Heart right ventricle (tissue), 16 donors: Measurements from ENCODE around the gene MBL2. TPM values are rescaled to one million over a fixed set of nuclear protein-coding genes. Genes with fewer than 3 reads are reported as not detected.

ENCODE experiments used
- ATAC-seq, 8 donors: fragments of 200-7000 bp; cut with Tn5 transposase; one replicate each; pipeline ENCODE4 v1.9.1; 2020; ENCODE audit warnings: mild to moderate bottlenecking in 8 of 8, moderate library complexity in 8 of 8, moderate number of reproducible peaks in 1 of 8
- DNase-seq, 2 donors: peaks; one replicate each; pipeline ENCODE4 v3.0.0-alpha.2; 2020
- H3K27ac ChIP-seq, 10 donors: fragments of 200-600 bp; sonication (generic) in 2 of 10; one replicate each; pipeline versions ENCODE4 v1.5.0 to v1.8.0; 2020 to 2022; ENCODE audit warnings: mild to moderate bottlenecking in 3 of 10
- H3K27me3 ChIP-seq, 7 donors: fragments of 200-600 bp; one replicate each; pipeline ENCODE4 v1.8.0; 2021 to 2022; ENCODE audit warnings: mild to moderate bottlenecking in 2 of 7
- H3K36me3 ChIP-seq, 9 donors: fragments of 200-600 bp; sonication (generic) in 1 of 9; one replicate each; pipeline versions ENCODE4 v1.5.0 to v1.8.0; 2020 to 2022; ENCODE audit warnings: mild to moderate bottlenecking in 2 of 9
- H3K4me1 ChIP-seq, 9 donors: fragments of 200-600 bp; sonication (generic) in 1 of 9; one replicate each; pipeline versions ENCODE4 v1.5.0 to v1.8.0; 2020 to 2022; ENCODE audit warnings: mild to moderate bottlenecking in 4 of 9
- H3K4me3 ChIP-seq, 10 donors: fragments of 200-600 bp; sonication (generic) in 2 of 10; one replicate each; pipeline versions ENCODE4 v1.5.0 to v1.8.0; 2020 to 2022; ENCODE audit warnings: mild to moderate bottlenecking in 7 of 10, moderate library complexity in 2 of 10
- H3K9me3 ChIP-seq, 11 donors: fragments of 200-600 bp in 10 of 11; sonication (generic) in 2 of 11; one replicate each; pipeline versions ENCODE4 v1.5.0 to v1.8.0; 2013 to 2022; ENCODE audit warnings: mild to moderate bottlenecking in 2 of 11, control low read depth in 1 of 11, moderate library complexity in 1 of 11
- CTCF ChIP-seq, 9 donors: fragments of 200-600 bp; sonication (generic) in 2 of 9; IDR thresholded peaks; one replicate each; pipeline versions ENCODE4 v1.5.0 to v1.8.0; 2021 to 2022; ENCODE audit warnings: antibody characterized with exemption in 9 of 9, mild to moderate bottlenecking in 5 of 9, moderate library complexity in 1 of 9
- WGBS, 2 donors: extraction: QIAGEN DNeasy Blood & Tissue Kit; methylation state at CpG; one replicate each; pipeline ENCODE4 v1.1.7; 2013; ENCODE audit warnings: inconsistent platforms in 1 of 2; 5-methylcytosine and 5-hydroxymethylcytosine counted together
- intact Hi-C, 10 donors: fragments of 100-400 bp; cut with DNase I; formaldehyde crosslinking; loops; one replicate each; pipeline versions ENCODE4 v1.11.1 to v1.14.2; 2022
- polyA plus RNA-seq, 2 donors: library from polyadenylated mRNA; stranded (reverse); fragments of 200-250 nt; gene quantifications; one replicate each; pipeline ENCODE4 v1.2.3, GENCODE V29; 2013
- total RNA-seq, 10 donors: library from RNA; stranded (reverse); fragmentation: NEBNext Ultra II Directional in 3 of 10; extraction: Animal tissue kit (Norgen Biotek cat#: 25700) in 3 of 10; gene quantifications; one replicate each; pipeline versions ENCODE4 v1.2.1 to v1.2.4, GENCODE V29; 2021 to 2023
- donor health status: Arrhythmogenic right ventricular cardiomyopathy.
- donor health status: ischemic (EF 13 %, LVEDD 7.1; RV severe dilation, severe dysfunction).
- donor health status: healthy with polysubstance abuse.
- donor health status: DM: no; HTN: yes; CAD: no.
- donor health status: DM: no; HTN: no; CAD: no.
- donor health status: ischemic (EF 25% LVEDD 6.9; RV normal size, moderate dysfunction).
- donor health status: ischemic (EF 25% LVEDD 5.7; RV mildly dilated, moderate dysfunction).
- donor health status: healthy.
- donor health status: DM: yes; HTN: yes; CAD: no.
- donor health status: Ischemic cardiomyopathy.
- donor health status: ischemic (EF 35%, LVEDD 5.7; RV mildly dilated, moderate dysfunction).
- donor health status: nonischemic (EF 11% LVEDD 7.7; RV severe dilation, severe dysfunction).
- donor health status: DM: yes; HTN: yes; CAD: no.
- donor health status: PGD.
- donor health status: ischemic (EF 29% LVEDD 5.4; RV normal size, mild dysfunction).
- donor health status: nonischemic (EF 23%, LVEDD 6.1; RV moderate dilation, normal function).

The MBL2 gene
- total and polyA plus RNA-seq, 12 donors = not detected

- no peaks in the 10 kb centered on the region for H3K9me3 ChIP-seq
- intact Hi-C loops = loop anchor here in 2 of 10 donors (5.0 kb wide), 1 partner anchor 40 kb away; no protein-coding TSS in a partner anchor
- DNase-seq (no peak), ATAC-seq (no peak)
- no peak overlapping the region for H3K4me3 ChIP-seq
- no peaks in the 10 kb centered on the region for H3K4me1 ChIP-seq
- no peak for TF ChIP-seq CTCF (IDR thresholded peaks at IDR 0.05)
- H3K27me3 ChIP-seq = no peaks in the 10 kb centered on the region
- H3K36me3 ChIP-seq = no peaks in the 10 kb centered on the region
- WGBS, 2 donors = 62 to 73% methylated on average over 3 of the region's 3 CpGs
- no peak overlapping the region for H3K27ac ChIP-seq
Measured at GRCh38 chr10:52742731-52743130, 29.9 kb downstream of the MBL2 start.

GRCh38 chr10:52741851-52742250 lies 30.7 kb downstream of the MBL2 start:
- Histone ChIP-seq H3K36me3 (no peaks in the 10 kb centered on the region), H3K27me3 (peaks cover 0 to 6% (median 0%) of the 10 kb centered on the region in 7 donors), H3K4me3 (no peak overlapping the region), H3K4me1 (no peaks in the 10 kb centered on the region), H3K9me3 (no peaks in the 10 kb centered on the region), H3K27ac (no peak overlapping the region)
- WGBS, 2 donors = 89 to 91% methylated on average over 2 of the region's 2 CpGs
- ATAC-seq (no peak), DNase-seq (no peak)
- no peak for TF ChIP-seq CTCF (IDR thresholded peaks at IDR 0.05)
- intact Hi-C loops = loop anchor here in 4 of 10 donors (2.0 to 5.0 kb wide), 3 partner anchors 37 to 40 kb away; no protein-coding TSS in a partner anchor

DNA sequence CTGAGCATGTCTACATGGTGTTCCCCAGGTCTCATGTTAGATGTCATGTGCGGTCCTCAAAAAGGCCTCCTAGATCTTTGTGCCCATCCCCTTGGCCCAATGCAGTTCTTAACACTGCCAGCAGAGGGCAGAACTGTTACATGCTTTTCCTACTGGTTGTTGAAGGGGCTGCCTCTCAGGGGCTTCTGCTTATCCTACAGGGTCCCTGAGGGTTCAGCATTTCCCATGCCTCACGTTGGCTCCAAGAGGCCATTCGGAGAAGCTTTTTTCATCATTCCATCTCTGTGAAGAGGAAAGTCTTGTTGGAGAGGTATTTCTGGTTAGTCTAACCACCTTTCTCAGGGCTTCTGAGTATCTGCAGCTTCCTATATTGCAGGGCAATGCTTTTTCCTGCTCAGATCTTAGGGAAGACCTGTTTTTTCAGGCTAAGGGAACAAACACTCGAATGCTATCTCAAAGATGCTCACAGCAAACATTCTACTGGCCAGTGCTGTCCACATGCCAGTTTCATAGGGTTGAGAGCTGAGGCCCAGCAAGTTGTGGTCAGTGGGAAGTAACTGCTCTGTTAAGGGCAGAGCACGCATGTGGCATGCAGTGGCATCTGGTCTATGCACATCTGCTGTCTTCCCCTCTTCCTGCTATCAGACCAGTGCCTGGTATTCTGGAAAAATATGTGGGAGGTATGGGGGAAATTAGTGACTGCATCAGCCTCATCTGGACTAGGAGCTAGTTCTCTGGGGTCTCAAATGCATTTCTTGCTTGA lies 31.5 kb downstream of the MBL2 start:
- ATAC-seq = no peak
- no peak overlapping the region for H3K27ac ChIP-seq
- TF ChIP-seq CTCF (IDR thresholded peaks at IDR 0.05) = peak; percentile 58 to 86 (median 71)
- H3K4me1 ChIP-seq = no peaks in the 10 kb centered on the region
- no peaks in the 10 kb centered on the region for H3K36me3 ChIP-seq
- H3K9me3 ChIP-seq = peaks cover 0 to 5% (median 0%) of the 10 kb centered on the region in 11 donors
- DNase-seq = no peak
- intact Hi-C loops = loop anchor here in 5 of 10 donors (1.0 to 5.0 kb wide), 4 partner anchors 38 to 41 kb away; no protein-coding TSS in a partner anchor
- H3K4me3 ChIP-seq = no peak overlapping the region
- H3K27me3 ChIP-seq = peaks cover 0 to 6% (median 0%) of the 10 kb centered on the region in 7 donors
- 54 to 66% methylated on average over 5 of the region's 5 CpGs for WGBS, 2 donors

GRCh38 chr10:52740155-52740549 lies 32.4 kb downstream of the MBL2 start:
- 90% methylated on average over 1 of the region's 1 CpG for WGBS, 2 donors
- TF ChIP-seq CTCF (IDR thresholded peaks at IDR 0.05) = no peak

More at GRCh38 chr10:52740155-52740549, 32.4 kb downstream of the MBL2 start:
- H3K4me3 ChIP-seq = no peak overlapping the region
- peaks cover 0 to 7% (median 0%) of the 10 kb centered on the region in 11 donors for H3K9me3 ChIP-seq
- H3K36me3 ChIP-seq = no peaks in the 10 kb centered on the region
- DNase-seq (no peak), ATAC-seq (no peak)
- H3K27ac ChIP-seq = no peak overlapping the region
- H3K27me3 ChIP-seq = peaks cover 0 to 6% (median 0%) of the 10 kb centered on the region in 7 donors
- no peaks in the 10 kb centered on the region for H3K4me1 ChIP-seq
- intact Hi-C loops = loop anchor here in 5 of 10 donors (1.0 to 5.0 kb wide), 4 partner anchors 39 to 42 kb away; no protein-coding TSS in a partner anchor
